NCI-H1092 (cell line): Measurements from ENCODE around the gene DNM2.
A peak's percentile ranks its signal among the peaks of the same experiment; 100 is the strongest.
"Not testable (repeated sequence)": the region's sequence is repeated elsewhere in the genome, so short reads cannot be mapped to it uniquely, and the experiment has no call there.

Experiments used
- DNase-seq: peaks from one replicate; lab custom pipeline; 2025; lab: John Stamatoyannopoulos, UW

The DNM2 gene

DNA sequence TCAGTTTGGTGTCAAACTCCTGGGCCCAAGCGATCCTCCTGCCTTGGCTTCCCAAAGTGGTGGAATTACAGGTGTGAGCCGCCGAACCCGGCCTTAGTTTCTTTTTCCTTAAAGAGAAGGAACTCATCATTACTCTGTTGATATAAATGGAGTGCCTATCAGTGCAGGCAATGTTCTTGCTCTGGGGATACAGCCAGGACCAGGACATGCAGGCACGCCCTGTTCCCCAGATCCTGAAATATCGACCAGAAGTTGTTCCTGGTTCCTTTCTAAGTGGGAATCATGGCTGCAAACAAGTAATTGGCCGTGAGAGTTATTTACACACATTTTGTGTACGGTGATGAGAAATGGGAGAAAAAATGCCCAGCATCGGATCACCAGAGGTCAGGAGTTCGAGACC lies 8.4 kb downstream of the DNM2 start:
- no peak for DNase-seq

DNA sequence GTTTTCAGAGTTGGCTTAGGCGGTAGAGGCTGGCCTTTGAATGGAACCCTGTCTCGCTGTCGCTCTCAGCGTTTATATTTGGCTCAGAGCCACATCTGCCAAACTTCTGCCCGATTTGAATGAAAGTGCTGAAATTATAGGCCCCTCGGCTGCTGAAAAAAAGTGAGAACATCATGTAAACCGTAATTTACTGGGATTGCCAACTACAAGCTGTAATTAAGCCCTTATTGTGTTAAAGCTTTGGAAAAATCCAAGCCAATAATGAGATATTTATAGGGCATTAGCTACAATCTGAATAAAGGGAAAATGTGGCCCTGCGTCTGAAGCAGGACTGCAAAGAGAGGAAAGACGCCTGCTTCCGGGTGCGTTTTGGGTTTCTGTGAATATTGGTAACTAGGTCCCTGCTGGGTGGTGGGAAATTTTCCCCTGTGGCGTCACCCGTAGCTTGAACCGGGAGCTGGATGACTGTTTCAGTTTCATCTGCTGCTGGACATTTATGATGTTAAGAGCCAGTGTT lies 9.9 kb downstream of the DNM2 start:
- DNase-seq: no peak

DNA sequence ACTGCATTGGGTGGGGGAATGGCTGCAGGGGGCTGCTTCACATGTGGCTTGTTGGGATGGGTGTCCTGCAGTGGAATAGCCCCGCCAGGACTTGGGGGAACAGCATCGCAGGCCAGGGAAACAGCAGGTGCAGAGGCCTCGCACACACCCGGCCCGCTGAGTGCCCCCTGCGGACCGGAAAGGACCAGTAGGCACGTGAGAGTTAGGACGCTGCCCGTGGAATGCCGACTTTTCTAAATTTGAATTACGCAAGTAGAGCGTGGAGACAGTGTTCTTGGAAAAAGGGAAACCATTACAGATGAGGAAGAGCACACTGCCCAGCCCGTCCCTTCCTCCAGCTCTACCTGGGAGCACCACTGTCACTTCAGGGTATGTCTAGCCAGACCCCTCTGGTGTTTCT lies 11.5 kb downstream of the DNM2 start:
- no peak for DNase-seq

DNA sequence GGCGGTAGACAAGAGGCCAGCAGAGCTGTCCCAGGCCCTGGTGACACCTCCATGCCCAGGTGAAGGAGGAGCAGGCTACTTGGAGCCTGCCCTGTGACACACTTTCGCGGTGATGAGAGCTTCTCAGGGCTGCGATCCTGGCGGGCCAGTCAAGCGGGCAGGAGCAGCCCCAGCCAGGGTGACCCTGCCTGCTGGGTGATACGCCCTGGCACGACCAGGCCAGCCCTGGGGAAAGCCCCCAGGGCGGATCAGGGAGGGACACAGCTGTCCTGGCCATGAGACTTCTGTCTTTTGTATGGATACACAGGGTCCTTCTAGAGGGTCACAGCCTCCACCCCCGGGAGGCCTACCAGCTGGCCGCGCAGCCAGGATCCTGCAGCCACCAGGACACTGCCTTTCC lies 13.1 kb downstream of the DNM2 start:
- DNase-seq: no peak

DNA sequence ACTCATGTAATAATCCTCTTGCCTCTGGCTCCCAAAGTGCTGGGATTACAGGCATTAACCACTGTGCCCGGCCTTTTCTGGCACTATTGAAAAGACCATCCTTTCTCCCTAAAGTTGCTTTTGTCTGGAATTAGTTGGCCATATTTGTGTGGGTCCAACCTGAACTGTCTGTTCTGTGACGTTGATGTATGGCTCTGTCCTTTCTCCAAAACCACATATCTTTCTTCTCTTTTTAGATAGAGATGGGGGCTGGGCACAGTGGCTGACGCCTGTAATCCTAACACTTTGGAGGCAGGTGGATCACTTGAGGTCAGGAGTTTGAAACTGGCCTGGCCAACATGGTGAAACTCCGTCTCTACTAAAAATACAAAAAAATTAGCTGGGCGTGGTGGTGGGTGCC lies 17.9 kb downstream of the DNM2 start:
- DNase-seq: no peak

DNA sequence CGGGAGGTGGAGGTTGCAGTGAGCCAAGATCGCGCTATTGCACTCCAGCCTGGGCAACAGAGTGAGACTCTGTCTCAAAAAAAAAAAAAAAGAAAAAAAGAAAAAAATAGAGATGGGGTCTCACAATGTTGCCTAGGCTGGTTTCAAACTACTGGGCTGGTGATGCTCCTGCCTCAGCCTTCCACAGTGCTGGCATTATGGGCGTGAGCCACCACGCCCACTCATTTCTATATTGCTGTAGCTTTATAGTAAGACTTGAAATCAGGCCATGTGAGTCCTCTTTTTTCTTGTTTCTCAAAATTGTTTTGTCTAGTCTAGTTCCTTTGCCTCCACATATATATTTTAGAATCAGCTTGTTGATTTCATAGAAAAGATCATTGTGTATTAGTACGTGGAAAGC lies 18.3 kb downstream of the DNM2 start:
- DNase-seq: no peak

DNA sequence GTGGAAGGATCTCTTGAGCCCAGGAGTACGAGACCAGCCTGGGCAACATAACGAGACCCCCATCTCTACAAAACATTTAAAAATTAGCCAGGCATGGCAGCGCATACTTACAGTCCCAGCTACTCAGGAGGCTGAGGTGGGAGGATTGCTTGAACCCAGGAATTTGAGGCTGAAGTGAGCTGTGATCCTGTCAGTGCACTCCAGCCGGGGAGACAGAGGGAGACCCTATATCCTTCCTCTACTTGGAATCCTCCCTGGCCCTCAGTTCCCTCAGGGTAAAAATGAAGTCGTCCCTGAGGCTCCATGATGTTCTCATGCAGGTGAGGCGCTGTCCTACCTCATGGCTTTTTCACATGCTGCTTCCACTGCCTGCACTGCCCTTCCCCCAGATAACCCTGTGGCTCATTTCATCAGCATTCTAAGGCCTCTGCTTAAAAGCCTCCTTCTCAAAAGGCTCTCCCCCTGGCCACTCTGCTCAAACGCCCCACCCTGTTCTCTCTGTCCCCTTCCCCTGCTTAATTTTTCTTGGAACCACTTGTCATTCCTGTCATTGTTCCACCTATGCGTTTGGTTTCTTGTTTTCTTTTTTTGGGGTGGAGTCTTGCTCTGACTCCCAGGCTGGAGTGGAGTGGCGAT lies 19.2 kb downstream of the DNM2 start:
- no peak for DNase-seq

DNA sequence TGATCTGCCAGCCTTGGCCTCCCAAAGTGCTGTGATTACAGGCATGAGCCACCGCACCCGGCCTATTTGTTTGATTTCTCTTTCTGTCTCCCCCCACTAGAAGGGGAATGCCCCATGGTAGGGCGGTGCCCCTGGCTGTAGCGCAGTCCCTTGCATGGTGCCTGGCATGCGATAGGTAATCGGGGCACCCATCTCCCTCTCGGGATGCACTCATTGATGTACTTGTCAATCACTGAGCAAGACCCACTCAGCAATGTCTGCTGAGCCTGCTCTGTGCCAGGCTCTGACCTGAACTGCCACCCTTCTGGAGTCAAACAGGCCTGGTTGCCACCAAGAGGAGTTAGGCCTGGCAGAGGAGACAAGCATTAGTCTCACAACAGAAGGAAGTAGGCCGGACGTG lies 19.8 kb downstream of the DNM2 start:
- no peak for DNase-seq

DNA sequence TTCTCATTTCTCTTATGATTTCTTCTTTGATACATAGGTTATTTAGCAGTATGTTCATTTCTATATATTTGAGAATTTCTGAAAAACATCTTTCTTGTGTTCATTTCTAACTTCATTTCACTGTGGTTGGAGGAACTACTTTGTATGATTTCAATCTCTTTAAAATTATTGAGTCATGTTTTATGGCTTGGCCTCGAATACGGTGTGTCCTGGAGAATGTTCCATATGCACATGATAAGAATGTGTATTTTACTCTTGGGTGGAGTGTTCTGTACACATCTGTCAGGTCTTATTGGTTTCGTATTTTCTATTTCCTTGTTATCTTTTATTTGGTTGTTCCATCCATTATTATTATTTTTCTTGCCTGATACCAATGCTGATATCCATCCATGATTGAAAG lies 22.9 kb downstream of the DNM2 start:
- no peak for DNase-seq

DNA sequence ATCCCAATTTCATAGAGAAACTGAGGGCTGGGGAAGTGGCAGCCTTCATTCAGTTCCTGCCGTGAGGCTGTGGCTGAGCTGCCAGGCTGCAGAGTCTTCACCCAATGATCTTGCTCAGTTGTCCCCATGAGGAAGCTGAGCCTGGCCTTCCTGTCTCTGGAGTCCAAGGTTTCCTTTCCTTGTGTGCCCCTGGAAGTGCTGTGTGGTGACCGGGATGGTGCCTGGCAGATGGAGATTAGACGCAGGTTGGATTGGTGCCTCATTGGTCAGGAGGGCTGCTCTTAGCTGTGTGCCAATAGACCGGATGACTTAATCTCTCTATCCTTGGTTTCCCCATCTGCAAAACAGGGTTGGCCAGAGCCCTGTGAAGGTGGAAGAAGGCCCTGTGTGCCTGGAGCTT lies 24.6 kb downstream of the DNM2 start:
- DNase-seq: no peak

DNA sequence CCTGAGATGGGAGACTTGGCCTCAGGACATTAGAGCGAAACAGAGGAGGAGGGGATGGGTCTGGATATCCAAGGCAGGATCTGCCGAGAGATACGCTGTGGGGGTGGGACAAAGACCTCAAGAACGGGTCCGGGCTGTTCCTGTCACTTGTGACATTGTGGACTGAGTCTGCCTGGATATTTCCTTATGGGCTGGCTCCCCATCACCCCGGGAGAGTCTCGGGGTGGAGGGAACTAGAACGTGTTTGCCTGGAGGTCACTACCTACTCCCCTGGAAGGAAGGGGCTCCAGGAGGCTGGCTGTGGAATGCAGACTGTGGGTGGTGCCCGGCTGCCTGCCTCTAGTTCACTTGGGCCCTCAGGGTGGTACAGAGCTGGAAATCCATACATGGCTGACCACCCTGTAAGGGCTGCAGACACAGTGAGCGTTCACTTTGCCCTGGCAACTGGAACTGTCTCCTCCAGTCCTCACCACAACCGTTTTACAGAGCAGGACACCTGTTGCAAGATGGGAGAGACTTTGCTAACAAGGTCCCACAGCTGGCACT lies 26.4 kb downstream of the DNM2 start:
- DNase-seq: no peak

DNA sequence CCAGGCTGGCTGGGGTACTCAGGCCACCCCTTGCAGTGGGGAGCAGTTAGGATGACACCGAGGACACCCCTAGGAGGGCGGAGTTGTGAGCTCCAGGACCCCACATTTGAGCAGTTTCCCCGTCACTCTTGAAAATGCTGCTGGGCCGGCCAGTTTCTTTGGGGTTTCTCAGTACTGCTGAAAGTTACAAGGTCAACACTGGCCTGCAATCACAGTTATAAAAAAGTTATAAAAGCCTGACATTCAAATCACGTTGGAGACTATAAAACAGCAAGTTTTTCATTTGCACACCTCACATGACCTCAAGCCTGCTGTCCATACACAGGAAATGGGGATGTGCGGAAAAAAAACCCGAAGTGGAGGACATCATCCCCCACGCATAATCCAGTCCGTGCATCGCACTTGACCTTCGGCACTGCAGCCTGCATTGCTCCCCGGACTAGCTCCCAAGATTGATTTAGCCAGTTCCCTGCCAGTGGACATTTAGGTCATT lies 27.0 kb downstream of the DNM2 start:
- DNase-seq: no peak

DNA sequence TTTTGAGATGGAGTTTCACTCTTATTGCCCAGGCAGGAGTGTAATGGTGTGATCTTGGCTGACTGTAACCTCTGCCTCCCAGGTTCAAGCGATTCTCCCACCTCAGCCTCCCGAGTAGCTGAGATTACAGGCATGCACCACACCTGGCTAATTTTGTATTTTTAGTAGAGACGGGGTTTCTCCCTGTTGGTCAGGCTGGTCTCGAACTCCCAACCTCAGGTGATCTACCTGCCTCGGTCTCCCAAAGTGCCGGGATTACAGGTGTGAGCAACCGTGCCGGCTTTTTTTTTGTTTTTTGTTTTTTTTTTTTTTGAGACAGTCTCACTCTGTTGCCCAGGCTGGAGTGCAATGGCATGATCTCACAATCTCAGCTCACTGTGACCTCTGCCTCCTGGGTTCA lies 28.6 kb downstream of the DNM2 start:
- not testable (repeated sequence) for DNase-seq

DNA sequence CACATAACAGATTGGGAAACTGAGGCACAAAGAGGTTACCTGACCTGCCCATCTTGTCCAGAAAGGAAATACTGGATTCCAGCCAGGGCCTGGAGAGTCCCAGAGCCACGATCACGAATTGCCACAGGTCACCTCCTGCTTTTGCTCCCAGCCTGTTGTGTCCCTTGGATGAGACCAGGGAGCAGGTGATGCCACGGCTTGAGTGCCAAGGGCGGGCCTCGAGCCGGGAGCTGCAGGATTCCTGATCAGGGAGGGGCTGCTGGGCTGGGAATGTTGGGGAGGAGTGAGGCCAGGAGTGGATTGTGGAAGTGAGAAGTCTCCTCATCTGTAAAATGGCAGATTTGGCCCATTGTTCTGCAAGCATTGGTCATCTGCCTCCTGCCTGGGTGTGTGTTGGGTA lies 29.4 kb downstream of the DNM2 start:
- no peak for DNase-seq

DNA sequence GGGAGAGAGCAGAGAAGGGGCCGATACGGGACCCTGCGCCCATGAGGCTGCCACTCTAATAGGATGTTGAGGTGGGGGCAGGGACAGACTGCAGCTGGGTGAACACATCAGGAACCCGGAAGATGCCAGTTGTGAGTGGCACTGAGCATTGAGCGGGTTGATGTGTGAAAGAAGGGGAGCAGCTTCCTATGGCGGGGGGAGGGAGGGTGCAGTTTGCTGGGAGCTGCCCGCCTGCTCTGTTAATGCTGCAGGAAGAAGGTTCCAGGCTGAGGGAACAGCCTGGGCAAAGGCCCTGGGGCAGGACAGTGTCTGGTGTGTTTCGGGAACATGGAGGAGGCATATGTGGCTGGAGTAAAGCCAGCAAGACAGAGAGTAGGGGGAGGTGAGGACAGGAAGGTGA lies 29.8 kb downstream of the DNM2 start:
- no peak for DNase-seq

DNA sequence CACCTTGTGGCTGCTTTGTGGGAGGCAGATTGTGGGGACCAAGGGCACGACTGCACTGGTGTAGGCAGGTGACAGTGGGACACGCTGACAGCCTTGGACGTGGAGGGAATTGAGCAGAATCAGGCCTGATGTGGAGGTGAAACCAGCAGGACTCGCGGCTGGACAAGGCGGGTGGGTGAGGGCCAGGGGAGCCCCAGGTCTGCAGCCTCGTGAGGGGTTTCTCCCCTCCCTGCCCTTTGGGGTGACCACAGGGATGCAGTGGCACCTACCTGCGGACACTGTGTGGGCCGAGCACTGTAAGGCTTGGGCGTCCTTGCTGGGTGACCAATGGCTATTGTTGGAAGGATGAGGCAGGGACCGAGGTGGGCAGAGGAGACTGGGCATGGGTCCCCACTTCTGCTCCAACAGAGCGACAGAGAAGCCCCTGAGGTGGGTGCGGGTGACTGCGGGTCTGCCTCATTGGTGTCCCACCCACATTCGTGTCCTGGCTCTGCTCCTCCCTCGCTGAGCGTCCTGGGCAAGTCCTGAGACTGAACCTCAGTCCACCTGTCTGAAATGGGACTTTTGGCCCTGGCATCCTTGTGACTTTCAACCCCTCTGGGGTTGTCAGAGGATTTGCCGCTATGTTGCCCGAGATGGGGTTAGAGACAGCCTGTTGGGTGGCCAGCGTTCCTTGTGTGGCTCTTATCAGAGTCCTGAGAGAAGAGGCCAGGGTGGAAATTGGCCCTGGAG lies 30.5 kb downstream of the DNM2 start:
- no peak for DNase-seq

DNA sequence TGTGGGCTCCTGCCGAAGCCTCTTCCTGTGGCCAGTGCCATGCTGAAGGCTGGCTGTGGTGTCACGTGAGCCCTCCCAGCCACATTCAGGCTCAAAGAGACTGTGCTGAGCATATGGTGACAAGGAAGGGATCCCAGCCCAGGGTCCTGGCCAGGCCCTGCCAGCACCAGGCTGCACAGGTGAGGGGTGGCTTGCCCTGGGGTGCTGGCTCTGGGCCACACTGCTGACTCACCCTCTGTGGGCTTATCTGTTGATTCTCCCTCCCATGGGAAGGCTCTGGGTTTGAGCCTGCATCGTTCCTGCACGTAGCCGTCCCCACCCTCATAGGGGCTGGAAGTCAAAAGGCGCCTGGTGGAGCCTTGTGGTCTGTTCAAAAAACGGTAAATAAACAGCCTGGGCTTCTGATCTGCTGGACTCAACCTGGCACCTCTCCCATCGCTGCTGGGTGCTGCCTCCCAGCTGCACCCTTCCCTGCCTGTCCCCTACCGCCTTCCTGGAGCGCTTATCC lies 31.1 kb downstream of the DNM2 start:
- DNase-seq: peak; percentile 24

DNA sequence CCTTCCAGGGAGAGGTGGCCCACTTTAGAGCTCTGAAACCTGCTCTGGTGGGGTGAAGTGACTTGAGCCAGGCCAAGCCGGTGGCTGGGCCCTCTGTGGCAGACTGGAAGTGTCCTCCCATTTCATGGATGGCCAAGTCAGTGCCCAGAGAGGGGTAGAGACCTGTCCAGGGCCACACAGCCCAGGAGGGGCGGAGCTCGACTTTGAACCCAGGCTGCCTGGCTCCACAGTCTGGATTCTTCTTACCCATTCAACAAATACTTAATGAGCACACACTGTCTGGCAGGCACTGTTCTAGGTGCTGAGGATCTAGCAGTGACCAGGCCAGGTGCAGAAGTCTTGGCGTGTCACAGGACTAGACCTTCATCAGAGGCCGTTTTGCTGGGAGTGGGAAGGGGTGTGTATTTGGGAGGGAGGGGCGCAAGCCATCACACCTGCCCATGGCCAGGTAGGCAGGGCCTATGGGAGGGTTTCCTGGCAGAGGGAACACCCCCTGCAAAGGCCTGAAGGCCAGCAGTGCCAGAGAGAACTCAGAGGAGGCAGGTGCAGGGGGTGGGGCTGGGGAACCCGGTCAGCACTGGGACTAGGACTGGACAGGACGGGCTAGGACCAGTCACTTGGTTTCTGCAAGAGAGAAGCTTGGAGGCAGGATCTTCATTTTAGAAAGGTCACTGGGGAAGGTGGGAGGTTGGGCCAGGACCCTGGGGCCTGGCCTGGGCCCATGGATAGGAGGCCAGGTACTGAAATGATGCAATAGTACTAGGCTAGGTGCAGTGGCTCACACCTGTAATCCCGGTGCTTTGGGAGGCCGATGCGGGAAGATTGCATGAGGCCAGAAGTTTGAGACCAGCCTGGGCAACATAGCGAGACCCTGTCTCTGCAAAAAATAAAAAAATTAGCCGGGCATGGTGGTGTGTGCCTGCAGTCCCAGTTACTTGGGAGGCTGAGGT lies 31.8 kb downstream of the DNM2 start:
- no peak for DNase-seq

DNA sequence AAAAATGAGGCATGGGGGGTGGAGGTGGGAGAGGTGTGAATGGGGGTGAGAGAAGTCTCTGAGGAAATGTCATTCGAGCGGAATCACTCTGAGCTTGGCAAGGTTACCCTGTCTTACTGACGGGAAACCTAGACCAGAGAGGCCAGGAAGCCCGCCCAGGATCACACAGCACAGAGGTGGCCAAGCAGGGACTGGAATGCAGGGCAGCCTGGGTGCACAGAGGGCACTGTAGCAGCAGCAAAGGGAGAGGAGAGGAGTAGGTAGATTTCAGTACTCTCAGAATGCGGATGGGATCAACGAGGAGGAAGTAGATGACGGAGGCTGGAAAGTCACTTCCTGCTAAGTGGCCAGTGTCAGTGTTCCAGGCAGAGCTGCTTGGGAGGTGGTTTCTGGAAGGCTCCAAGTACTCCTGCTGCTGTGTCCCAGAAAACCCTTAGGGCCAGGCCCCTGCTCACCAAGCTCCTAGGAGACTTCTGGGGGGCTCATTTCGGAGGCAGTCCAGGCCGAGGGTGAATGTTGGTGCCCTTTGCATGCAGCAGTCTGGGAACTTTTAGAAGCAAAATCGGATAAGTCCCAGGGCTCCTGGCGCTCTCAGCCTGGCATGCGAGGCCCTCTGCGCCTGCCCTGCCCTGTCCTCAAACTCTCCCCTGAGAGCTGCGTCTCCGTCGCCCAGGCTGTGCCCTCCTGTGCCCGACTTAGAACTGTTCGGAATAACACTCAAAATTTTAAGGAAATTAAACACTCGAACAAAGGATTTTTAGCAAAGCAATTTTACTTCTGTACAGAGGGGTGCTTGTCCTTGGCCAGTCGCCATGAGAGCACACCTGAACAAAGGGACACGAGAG lies 33.5 kb downstream of the DNM2 start:
- no peak for DNase-seq

DNA sequence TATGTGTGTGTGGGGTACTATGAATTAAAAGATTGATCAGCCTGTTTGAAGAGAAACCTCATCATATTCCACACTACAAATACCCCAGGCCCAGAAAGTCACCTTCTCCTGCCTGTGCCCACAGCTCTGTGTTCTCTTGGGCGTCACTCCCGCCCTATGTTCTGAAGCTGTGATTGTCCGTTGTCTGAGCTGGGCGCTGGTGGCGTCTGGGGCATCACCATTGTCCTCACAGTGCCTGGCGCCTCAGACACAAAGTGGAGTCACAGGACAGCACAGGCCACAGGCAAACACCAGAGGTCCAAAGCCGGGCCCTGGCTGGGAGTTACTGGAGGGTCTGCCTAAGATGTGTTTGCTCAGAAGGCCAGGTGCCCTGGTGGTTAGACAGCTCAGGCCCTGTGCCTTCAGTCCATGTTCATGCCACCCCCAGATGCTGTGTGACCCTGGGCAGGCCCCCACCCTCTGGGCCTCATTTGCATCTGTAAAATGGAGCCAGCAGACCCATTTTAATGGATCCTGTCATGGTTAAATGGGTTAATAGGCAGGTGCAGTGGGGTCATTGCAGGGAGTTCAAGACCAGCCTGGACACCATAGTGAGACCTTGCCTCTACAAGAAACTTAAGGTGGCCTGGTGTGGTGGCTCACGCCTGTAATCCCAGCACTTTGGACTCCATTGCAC lies 34.5 kb downstream of the DNM2 start:
- DNase-seq: no peak
